ENCODE results near the gene PRSS33. TPM values are rescaled to one million over a fixed set of nuclear protein-coding genes. Genes with fewer than 3 reads are reported as not detected.

PRSS33 gene
- total and polyA plus RNA-seq, 2 donors from 2014 or later: not detected

DNA sequence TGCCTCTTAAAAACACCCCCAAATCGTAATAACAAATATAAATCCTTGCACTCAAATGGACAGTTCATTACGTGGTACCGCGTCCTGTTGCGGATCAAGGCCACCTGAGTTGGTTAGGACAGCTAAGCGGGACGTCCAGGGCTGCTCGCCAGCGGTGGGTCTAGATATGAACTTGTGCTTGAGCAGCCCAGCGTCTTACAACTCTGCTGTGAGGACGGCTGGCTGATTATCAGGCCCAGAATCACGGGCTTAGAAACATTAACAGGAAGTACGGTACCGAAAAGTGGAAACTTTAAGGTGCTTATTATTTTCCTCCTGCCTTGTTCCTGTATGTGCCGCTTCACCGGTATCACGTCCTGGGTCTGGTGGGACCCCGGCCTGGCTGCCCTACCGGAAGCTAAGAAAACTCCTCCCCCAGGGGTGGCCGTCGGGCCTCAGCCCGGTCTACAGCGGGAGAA is 35.8 kb downstream of the PRSS33 start:
- Histone ChIP-seq H3K36me3 (ENCODE audit: control insufficient read depth in 2 of 3, insufficient read depth in 3 of 3, low read length in 3 of 3) (peaks cover 0 to 5% (median 3%) of the 10 kb centered on the region in 3 donors), H3K4me1 (ENCODE audit: control insufficient read depth in 2 of 3, insufficient read depth in 2 of 3, low read depth in 1 of 3, low read length in 3 of 3) (peaks cover 0 to 26% (median 9%) of the 10 kb centered on the region in 3 donors), H3K4me3 (ENCODE audit: low read length in 3 of 3) (peak overlapping the region; percentile 23 to 77 (median 33)), H3K9me3 (ENCODE audit: control insufficient read depth in 2 of 3, insufficient read depth in 1 of 3, low read length in 3 of 3) (peaks cover 0 to 5% (median 0%) of the 10 kb centered on the region in 3 donors), H3K9ac (ENCODE audit: low read length in 3 of 3) (peak overlapping the region in 1 of 3 donors; percentile 96), H3K27me3 (ENCODE audit: control insufficient read depth, insufficient read depth, low read length) (no peaks in the 10 kb centered on the region), H3K27ac (ENCODE audit: low read depth in 2 of 2, low read length in 2 of 2) (peak overlapping the region; percentile 100)
- FAIRE-seq: no peak
- intact Hi-C loops (cut with DNase I): no loop called here
- TF ChIP-seq, protein P1, sequence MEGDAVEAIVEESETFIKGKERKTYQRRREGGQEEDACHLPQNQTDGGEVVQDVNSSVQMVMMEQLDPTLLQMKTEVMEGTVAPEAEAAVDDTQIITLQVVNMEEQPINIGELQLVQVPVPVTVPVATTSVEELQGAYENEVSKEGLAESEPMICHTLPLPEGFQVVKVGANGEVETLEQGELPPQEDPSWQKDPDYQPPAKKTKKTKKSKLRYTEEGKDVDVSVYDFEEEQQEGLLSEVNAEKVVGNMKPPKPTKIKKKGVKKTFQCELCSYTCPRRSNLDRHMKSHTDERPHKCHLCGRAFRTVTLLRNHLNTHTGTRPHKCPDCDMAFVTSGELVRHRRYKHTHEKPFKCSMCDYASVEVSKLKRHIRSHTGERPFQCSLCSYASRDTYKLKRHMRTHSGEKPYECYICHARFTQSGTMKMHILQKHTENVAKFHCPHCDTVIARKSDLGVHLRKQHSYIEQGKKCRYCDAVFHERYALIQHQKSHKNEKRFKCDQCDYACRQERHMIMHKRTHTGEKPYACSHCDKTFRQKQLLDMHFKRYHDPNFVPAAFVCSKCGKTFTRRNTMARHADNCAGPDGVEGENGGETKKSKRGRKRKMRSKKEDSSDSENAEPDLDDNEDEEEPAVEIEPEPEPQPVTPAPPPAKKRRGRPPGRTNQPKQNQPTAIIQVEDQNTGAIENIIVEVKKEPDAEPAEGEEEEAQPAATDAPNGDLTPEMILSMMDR (IDR thresholded peaks at IDR 0.05; ENCODE audit: borderline replicate concordance, extremely low read depth, insufficient read depth): no peak
- DNase-seq: peak in 1 of 5 donors; percentile 79

DNA sequence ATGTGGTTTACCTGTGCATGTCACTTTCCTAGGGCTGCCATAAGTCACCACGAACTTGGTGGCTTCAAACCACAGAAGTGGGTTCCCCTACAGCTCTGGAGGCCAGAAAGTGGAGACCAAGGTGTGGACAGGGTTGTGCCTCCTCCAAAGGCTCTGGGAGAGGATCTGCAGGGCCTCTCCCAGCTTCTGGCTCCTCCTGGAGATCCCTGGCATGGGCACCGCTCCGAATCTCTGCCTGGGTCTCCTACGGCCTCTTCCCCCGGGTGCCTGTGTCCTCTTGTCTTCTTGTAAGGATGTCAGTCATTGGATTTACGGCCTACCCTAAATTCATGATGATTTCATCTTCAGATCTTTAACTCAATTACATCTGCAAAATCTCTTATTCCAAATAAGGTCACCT is 37.4 kb downstream of the PRSS33 start:
- FAIRE-seq (no peak), DNase-seq (peak in 1 of 5 donors; percentile 22)
- intact Hi-C loops (cut with DNase I): no loop called here
- Histone ChIP-seq H3K36me3 (ENCODE audit: control insufficient read depth in 2 of 3, insufficient read depth in 3 of 3, low read length in 3 of 3) (no peaks in the 10 kb centered on the region), H3K4me3 (ENCODE audit: low read length in 3 of 3) (no peak overlapping the region), H3K27ac (ENCODE audit: low read depth in 2 of 2, low read length in 2 of 2) (no peak overlapping the region), H3K4me1 (ENCODE audit: control insufficient read depth in 2 of 3, insufficient read depth in 2 of 3, low read depth in 1 of 3, low read length in 3 of 3) (peaks cover 0 to 10% (median 5%) of the 10 kb centered on the region in 3 donors), H3K27me3 (ENCODE audit: control insufficient read depth, insufficient read depth, low read length) (no peaks in the 10 kb centered on the region), H3K9me3 (ENCODE audit: control insufficient read depth in 2 of 3, insufficient read depth in 1 of 3, low read length in 3 of 3) (peaks cover 0 to 5% (median 0%) of the 10 kb centered on the region in 3 donors), H3K9ac (ENCODE audit: low read length in 3 of 3) (no peak overlapping the region)
- TF ChIP-seq, protein P1 (IDR thresholded peaks at IDR 0.05; ENCODE audit: borderline replicate concordance, extremely low read depth, insufficient read depth): no peak

DNA sequence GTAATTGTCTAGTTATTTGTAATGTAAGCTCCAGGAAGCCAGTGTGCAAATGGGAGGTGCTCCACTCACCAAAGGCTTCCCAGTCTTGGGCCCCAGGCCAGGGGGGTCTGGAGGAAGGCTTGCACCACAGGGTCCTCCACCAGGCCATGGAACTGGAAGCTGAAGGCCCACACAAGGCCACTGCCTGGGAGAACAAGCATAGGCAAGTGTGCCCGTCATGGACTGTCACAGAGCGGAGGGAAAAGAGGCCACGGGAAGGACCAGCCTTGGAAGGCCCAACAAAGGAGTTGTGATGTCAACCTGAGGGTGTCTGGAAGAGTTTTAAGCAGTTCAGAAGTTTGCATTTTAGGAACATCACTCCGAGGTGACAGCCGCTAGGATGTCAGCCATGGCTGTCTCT is 37.9 kb downstream of the PRSS33 start:
- Histone ChIP-seq H3K36me3 (ENCODE audit: control insufficient read depth in 2 of 3, insufficient read depth in 3 of 3, low read length in 3 of 3) (no peaks in the 10 kb centered on the region), H3K27me3 (ENCODE audit: control insufficient read depth, insufficient read depth, low read length) (no peaks in the 10 kb centered on the region), H3K9me3 (ENCODE audit: control insufficient read depth in 2 of 3, insufficient read depth in 1 of 3, low read length in 3 of 3) (peaks cover 0 to 5% (median 0%) of the 10 kb centered on the region in 3 donors), H3K27ac (ENCODE audit: low read depth in 2 of 2, low read length in 2 of 2) (no peak overlapping the region), H3K9ac (ENCODE audit: low read length in 3 of 3) (no peak overlapping the region), H3K4me3 (ENCODE audit: low read length in 3 of 3) (no peak overlapping the region), H3K4me1 (ENCODE audit: control insufficient read depth in 2 of 3, insufficient read depth in 2 of 3, low read depth in 1 of 3, low read length in 3 of 3) (peaks cover 0 to 6% (median under 1%) of the 10 kb centered on the region in 3 donors)
- DNase-seq (peak in 1 of 5 donors; percentile 58), FAIRE-seq (no peak)
- intact Hi-C loops (cut with DNase I): no loop called here
- TF ChIP-seq, protein P1 (IDR thresholded peaks at IDR 0.05; ENCODE audit: borderline replicate concordance, extremely low read depth, insufficient read depth): no peak
